HEK293 (cell line): Measurements from ENCODE around the gene MAGI2.

Experiments
- IKZF3 ChIP-seq: fragments of 450-650 bp; IDR thresholded peaks from 2 replicates; pipeline ENCODE4 v1.5.0; 2018; ENCODE audit warnings: missing biosample characterization, mild to moderate bottlenecking, missing genetic modification characterization, moderate library complexity
- KLF16 ChIP-seq: fragments of 450-650 bp; formaldehyde crosslinking; IDR thresholded peaks from 2 replicates; pipeline ENCODE4 v1.5.1; 2017; ENCODE audit warnings: missing biosample characterization, missing genetic modification characterization
- KLF7 ChIP-seq: fragments of 450-650 bp; formaldehyde crosslinking; IDR thresholded peaks from 2 replicates; pipeline ENCODE4 v1.5.1; 2016; ENCODE audit warnings: missing biosample characterization, missing genetic modification characterization, borderline replicate concordance
- KLF9 ChIP-seq: fragments of 450-650 bp; formaldehyde crosslinking; IDR thresholded peaks from 2 replicates; pipeline ENCODE4 v1.5.1; 2016; ENCODE audit warnings: missing biosample characterization, missing genetic modification characterization, low read depth
- OSR2 ChIP-seq: fragments of 450-650 bp; formaldehyde crosslinking; IDR thresholded peaks from 2 replicates; pipeline ENCODE4 v1.5.1; 2016; ENCODE audit warnings: missing biosample characterization, missing genetic modification characterization
- PRDM1 ChIP-seq: fragments of 450-650 bp; formaldehyde crosslinking; IDR thresholded peaks from 2 replicates; pipeline ENCODE4; 2016; ENCODE audit warnings: missing biosample characterization, missing genetic modification characterization
- YY1 ChIP-seq: fragments of 450-650 bp; formaldehyde crosslinking; IDR thresholded peaks from 2 replicates; pipeline ENCODE4 v1.5.1; 2018; ENCODE audit warnings: missing biosample characterization, missing genetic modification characterization
- ZBTB17 ChIP-seq: fragments of 450-650 bp; formaldehyde crosslinking; IDR thresholded peaks from 2 replicates; pipeline ENCODE4 v1.5.1; 2016; ENCODE audit warnings: missing biosample characterization, missing genetic modification characterization
- ZBTB20 ChIP-seq: fragments of 450-650 bp; formaldehyde crosslinking; IDR thresholded peaks from 2 replicates; pipeline ENCODE4 v1.5.1; 2016; ENCODE audit warnings: missing biosample characterization, missing genetic modification characterization
- ZIC2 ChIP-seq: fragments of 450-650 bp; formaldehyde crosslinking; IDR thresholded peaks from 2 replicates; pipeline ENCODE4 v1.5.1; 2016; ENCODE audit warnings: missing biosample characterization, missing genetic modification characterization
- ZNF10 ChIP-seq: fragments of 450-650 bp; formaldehyde crosslinking; IDR thresholded peaks from 2 replicates; pipeline ENCODE4 v1.5.1; 2017; ENCODE audit warnings: missing biosample characterization, missing genetic modification characterization
- ZNF112 ChIP-seq: fragments of 450-650 bp; formaldehyde crosslinking; IDR thresholded peaks from 2 replicates; pipeline ENCODE4 v1.5.0; 2017; ENCODE audit warnings: missing biosample characterization, missing genetic modification characterization
- ZNF114 ChIP-seq: fragments of 450-650 bp; formaldehyde crosslinking; IDR thresholded peaks from 2 replicates; pipeline ENCODE4 v1.5.0; 2017; ENCODE audit warnings: missing biosample characterization, missing genetic modification characterization
- ZNF132 ChIP-seq: fragments of 450-650 bp; formaldehyde crosslinking; IDR thresholded peaks from 2 replicates; pipeline ENCODE4 v1.5.1; 2017; ENCODE audit warnings: missing biosample characterization, missing genetic modification characterization, borderline replicate concordance
- ZNF184 ChIP-seq: fragments of 450-650 bp; IDR thresholded peaks from 2 replicates; pipeline ENCODE4 v1.5.1; 2018; ENCODE audit warnings: missing biosample characterization, mild to moderate bottlenecking, missing genetic modification characterization
- ZNF223 ChIP-seq: fragments of 450-650 bp; formaldehyde crosslinking; IDR thresholded peaks from 2 replicates; pipeline ENCODE4 v1.5.1; 2016; ENCODE audit warnings: missing biosample characterization, missing genetic modification characterization
- ZNF391 ChIP-seq: fragments of 450-650 bp; formaldehyde crosslinking; IDR thresholded peaks from 2 replicates; pipeline ENCODE4 v1.5.1; 2016; ENCODE audit warnings: low read depth, missing biosample characterization, missing genetic modification characterization, borderline replicate concordance
- ZNF510 ChIP-seq: fragments of 450-650 bp; formaldehyde crosslinking; IDR thresholded peaks from 2 replicates; pipeline ENCODE4 v1.5.1; 2018; ENCODE audit warnings: mild to moderate bottlenecking, missing genetic modification characterization, missing biosample characterization; ENCODE audit not compliant: insufficient replicate concordance
- ZNF560 ChIP-seq: fragments of 450-650 bp; formaldehyde crosslinking; IDR thresholded peaks from 2 replicates; pipeline ENCODE4 v1.5.1; 2017; ENCODE audit warnings: missing biosample characterization, missing genetic modification characterization, borderline replicate concordance
- ZNF561 ChIP-seq: fragments of 450-650 bp; IDR thresholded peaks from 2 replicates; pipeline ENCODE4 v1.5.1; 2018; ENCODE audit warnings: missing biosample characterization, missing genetic modification characterization, borderline replicate concordance
- ZNF571 ChIP-seq: fragments of 450-650 bp; formaldehyde crosslinking; IDR thresholded peaks from 2 replicates; pipeline ENCODE4 v1.5.0; 2017; ENCODE audit warnings: missing biosample characterization, missing genetic modification characterization
- ZNF596 ChIP-seq: fragments of 450-650 bp; IDR thresholded peaks from 2 replicates; pipeline ENCODE4 v1.5.0; 2018; ENCODE audit warnings: missing biosample characterization, mild to moderate bottlenecking, missing genetic modification characterization, moderate library complexity
- ZNF600 ChIP-seq: fragments of 450-650 bp; formaldehyde crosslinking; IDR thresholded peaks from 2 replicates; pipeline ENCODE4 v1.5.1; 2016; ENCODE audit warnings: missing biosample characterization, missing genetic modification characterization
- ZXDB ChIP-seq: fragments of 450-650 bp; formaldehyde crosslinking; IDR thresholded peaks from 2 replicates; pipeline ENCODE4 v1.5.1; 2016; ENCODE audit warnings: missing biosample characterization, missing genetic modification characterization
- TF ChIP-seq, protein P1 (sequence below): fragments of 450-650 bp; formaldehyde crosslinking; IDR thresholded peaks from 2 replicates; pipeline ENCODE4 v1.5.1; 2017; ENCODE audit warnings: missing biosample characterization, missing genetic modification characterization
- TF ChIP-seq, protein P2 (sequence below): fragments of 450-650 bp; formaldehyde crosslinking; IDR thresholded peaks from 2 replicates; pipeline ENCODE4 v1.5.1; 2016; ENCODE audit warnings: missing biosample characterization, missing genetic modification characterization
- TF ChIP-seq, protein P3 (sequence below): fragments of 450-650 bp; formaldehyde crosslinking; IDR thresholded peaks from 2 replicates; pipeline ENCODE4 v1.5.1; 2016; ENCODE audit warnings: missing biosample characterization, missing genetic modification characterization, borderline replicate concordance
- TF ChIP-seq, protein P4 (sequence below): fragments of 450-650 bp; formaldehyde crosslinking; IDR thresholded peaks from 2 replicates; pipeline ENCODE4 v1.5.1; 2016; ENCODE audit warnings: missing biosample characterization, missing genetic modification characterization
- TF ChIP-seq, protein P5 (sequence below): fragments of 450-650 bp; formaldehyde crosslinking; IDR thresholded peaks from 2 replicates; pipeline ENCODE4 v1.5.1; 2017; ENCODE audit warnings: missing biosample characterization, mild to moderate bottlenecking, missing genetic modification characterization, moderate library complexity

MAGI2 gene

DNA sequence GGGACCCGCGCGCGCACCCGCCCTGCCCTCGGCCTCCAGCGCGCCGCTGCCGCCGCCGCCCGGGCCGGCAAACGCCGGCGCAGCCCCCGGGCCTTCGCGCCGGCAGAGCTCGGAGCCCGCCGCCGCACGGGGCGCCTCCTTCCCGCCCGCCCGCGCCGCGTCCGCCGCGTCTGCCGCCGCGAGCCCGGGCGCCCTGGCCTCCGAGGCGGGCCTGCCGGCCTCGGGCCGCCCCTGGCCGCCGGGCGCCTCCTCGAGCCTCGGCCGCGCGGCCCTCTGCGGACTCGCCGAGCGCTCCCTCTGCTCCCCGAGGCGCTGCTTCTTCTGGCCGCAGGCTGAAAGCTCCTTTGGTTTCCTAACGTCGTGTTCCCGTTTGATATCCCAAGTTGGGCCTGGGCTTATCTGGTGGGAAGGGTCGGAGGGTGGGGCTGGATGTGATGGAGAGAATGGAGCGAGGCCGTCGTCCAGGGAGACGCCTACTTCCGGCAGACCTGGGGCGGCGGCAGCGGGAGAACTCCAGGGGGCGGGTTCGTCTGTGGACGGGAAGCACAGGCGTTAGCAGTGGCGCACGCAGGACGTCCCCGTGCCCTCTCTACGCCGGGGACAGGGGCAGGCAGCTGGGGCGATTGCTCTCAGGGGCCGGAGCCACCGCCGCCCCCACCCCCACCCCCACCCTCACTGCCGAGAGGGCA lies 1433.9 kb downstream of the MAGI2 start (continued):
- TF ChIP-seq OSR2 (tag by site-specific recombination) = no peak
- no peak for TF ChIP-seq ZBTB20 (tag by site-specific recombination)
- peak; percentile 52 for TF ChIP-seq ZBTB17 (tag by site-specific recombination)
- TF ChIP-seq ZNF510 (tag by site-specific recombination) = no peak
- peak; percentile 52 for TF ChIP-seq ZIC2 (tag by site-specific recombination)
- TF ChIP-seq, protein P1, sequence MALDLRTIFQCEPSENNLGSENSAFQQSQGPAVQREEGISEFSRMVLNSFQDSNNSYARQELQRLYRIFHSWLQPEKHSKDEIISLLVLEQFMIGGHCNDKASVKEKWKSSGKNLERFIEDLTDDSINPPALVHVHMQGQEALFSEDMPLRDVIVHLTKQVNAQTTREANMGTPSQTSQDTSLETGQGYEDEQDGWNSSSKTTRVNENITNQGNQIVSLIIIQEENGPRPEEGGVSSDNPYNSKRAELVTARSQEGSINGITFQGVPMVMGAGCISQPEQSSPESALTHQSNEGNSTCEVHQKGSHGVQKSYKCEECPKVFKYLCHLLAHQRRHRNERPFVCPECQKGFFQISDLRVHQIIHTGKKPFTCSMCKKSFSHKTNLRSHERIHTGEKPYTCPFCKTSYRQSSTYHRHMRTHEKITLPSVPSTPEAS (tag by site-specific recombination) = no peak
- TF ChIP-seq ZNF10 (tag by site-specific recombination) = peak; percentile 82
- TF ChIP-seq, protein P2, sequence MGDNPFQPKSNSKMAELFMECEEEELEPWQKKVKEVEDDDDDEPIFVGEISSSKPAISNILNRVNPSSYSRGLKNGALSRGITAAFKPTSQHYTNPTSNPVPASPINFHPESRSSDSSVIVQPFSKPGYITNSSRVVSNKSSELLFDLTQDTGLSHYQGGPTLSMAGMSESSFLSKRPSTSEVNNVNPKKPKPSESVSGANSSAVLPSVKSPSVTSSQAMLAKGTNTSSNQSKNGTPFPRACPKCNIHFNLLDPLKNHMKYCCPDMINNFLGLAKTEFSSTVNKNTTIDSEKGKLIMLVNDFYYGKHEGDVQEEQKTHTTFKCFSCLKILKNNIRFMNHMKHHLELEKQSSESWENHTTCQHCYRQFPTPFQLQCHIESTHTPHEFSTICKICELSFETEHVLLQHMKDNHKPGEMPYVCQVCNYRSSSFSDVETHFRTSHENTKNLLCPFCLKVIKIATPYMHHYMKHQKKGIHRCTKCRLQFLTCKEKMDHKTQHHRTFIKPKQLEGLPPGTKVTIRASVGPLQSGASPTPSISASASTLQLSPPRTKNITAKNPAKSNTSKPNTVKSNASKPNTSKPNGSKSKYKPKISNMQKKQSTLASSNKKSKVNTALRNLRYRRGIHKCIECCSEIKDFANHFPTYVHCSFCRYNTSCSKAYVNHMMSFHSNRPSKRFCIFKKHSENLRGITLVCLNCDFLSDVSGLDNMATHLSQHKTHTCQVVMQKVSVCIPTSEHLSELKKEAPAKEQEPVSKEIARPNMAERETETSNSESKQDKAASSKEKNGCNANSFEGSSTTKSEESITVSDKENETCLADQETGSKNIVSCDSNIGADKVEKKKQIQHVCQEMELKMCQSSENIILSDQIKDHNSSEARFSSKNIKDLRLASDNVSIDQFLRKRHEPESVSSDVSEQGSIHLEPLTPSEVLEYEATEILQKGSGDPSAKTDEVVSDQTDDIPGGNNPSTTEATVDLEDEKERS (tag by site-specific recombination) = no peak
- TF ChIP-seq KLF9 (tag by site-specific recombination) = peak; percentile 78; the same call in 1 of the 2 replicates
- TF ChIP-seq, protein P3, sequence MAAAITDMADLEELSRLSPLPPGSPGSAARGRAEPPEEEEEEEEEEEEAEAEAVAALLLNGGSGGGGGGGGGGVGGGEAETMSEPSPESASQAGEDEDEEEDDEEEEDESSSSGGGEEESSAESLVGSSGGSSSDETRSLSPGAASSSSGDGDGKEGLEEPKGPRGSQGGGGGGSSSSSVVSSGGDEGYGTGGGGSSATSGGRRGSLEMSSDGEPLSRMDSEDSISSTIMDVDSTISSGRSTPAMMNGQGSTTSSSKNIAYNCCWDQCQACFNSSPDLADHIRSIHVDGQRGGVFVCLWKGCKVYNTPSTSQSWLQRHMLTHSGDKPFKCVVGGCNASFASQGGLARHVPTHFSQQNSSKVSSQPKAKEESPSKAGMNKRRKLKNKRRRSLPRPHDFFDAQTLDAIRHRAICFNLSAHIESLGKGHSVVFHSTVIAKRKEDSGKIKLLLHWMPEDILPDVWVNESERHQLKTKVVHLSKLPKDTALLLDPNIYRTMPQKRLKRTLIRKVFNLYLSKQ (tag by site-specific recombination) = no peak
- TF ChIP-seq IKZF3 (tag by site-specific recombination) = peak; percentile 94
- TF ChIP-seq YY1 (tag by site-specific recombination) = no peak
- TF ChIP-seq ZNF560 (tag by site-specific recombination) = no peak
- TF ChIP-seq, protein P4, sequence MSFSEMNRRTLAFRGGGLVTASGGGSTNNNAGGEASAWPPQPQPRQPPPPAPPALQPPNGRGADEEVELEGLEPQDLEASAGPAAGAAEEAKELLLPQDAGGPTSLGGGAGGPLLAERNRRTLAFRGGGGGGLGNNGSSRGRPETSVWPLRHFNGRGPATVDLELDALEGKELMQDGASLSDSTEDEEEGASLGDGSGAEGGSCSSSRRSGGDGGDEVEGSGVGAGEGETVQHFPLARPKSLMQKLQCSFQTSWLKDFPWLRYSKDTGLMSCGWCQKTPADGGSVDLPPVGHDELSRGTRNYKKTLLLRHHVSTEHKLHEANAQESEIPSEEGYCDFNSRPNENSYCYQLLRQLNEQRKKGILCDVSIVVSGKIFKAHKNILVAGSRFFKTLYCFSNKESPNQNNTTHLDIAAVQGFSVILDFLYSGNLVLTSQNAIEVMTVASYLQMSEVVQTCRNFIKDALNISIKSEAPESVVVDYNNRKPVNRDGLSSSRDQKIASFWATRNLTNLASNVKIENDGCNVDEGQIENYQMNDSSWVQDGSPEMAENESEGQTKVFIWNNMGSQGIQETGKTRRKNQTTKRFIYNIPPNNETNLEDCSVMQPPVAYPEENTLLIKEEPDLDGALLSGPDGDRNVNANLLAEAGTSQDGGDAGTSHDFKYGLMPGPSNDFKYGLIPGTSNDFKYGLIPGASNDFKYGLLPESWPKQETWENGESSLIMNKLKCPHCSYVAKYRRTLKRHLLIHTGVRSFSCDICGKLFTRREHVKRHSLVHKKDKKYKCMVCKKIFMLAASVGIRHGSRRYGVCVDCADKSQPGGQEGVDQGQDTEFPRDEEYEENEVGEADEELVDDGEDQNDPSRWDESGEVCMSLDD (tag by site-specific recombination) = no peak
- no peak for TF ChIP-seq ZNF223
- no peak for TF ChIP-seq ZNF112 (tag by site-specific recombination)
- no peak for TF ChIP-seq ZNF596
- TF ChIP-seq PRDM1 (tag by site-specific recombination) = no peak
- no peak for TF ChIP-seq ZNF114 (tag by site-specific recombination)
- TF ChIP-seq, protein P5, sequence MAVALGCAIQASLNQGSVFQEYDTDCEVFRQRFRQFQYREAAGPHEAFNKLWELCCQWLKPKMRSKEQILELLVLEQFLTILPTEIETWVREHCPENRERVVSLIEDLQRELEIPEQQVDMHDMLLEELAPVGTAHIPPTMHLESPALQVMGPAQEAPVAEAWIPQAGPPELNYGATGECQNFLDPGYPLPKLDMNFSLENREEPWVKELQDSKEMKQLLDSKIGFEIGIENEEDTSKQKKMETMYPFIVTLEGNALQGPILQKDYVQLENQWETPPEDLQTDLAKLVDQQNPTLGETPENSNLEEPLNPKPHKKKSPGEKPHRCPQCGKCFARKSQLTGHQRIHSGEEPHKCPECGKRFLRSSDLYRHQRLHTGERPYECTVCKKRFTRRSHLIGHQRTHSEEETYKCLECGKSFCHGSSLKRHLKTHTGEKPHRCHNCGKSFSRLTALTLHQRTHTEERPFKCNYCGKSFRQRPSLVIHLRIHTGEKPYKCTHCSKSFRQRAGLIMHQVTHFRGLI = no peak
- TF ChIP-seq ZNF561 (tag by site-specific recombination) = no peak
- TF ChIP-seq ZNF132 (tag by site-specific recombination) = no peak
- peak; percentile 53; the same call in 1 of the 2 replicates for TF ChIP-seq KLF7 (tag by site-specific recombination)
- peak; percentile 49; the same call in 1 of the 2 replicates for TF ChIP-seq KLF16 (tag by site-specific recombination)
- TF ChIP-seq ZNF184 = no peak
- peak; percentile 54; the same call in 1 of the 2 replicates for TF ChIP-seq ZXDB (tag by site-specific recombination)
- TF ChIP-seq ZNF571 (tag by site-specific recombination) = no peak
- 0 out of 2 replicates have a peak, but pooled peaks have one; percentile 38 for TF ChIP-seq ZNF600 (tag by site-specific recombination)
- no peak for TF ChIP-seq ZNF391 (tag by site-specific recombination)
